ENCODE results near the gene PARVG. TPM values are rescaled to one million over a fixed set of nuclear protein-coding genes. Genes with fewer than 3 reads are reported as not detected.

The PARVG gene
- total RNA-seq, 2 donors from 2014 or later, result 0.11 to 0.44 TPM

GRCh38 chr22:44146088-44146861, 34.5 kb upstream of the PARVG start:
- H3K27ac ChIP-seq (ENCODE audit: low read depth, low read length), result no peak overlapping the region
- H3K36me3 ChIP-seq (ENCODE audit: control insufficient read depth, insufficient read depth, low read length), result no peaks in the 10 kb centered on the region
- no peak overlapping the region for H3K9ac ChIP-seq (ENCODE audit: extremely low read depth, low read length, poor library complexity, severe bottlenecking)
- H3K4me3 ChIP-seq (ENCODE audit: low read length), result no peak overlapping the region
- TF ChIP-seq CTCF (conservative IDR thresholded peaks at IDR 0.05), result no peak
- H3K4me1 ChIP-seq (ENCODE audit: control insufficient read depth, insufficient read depth, low read length), result peaks cover 6% of the 10 kb centered on the region
- Mint-ChIP-seq H3K36me3 (ENCODE audit: low read depth) (peaks cover 2% of the 10 kb centered on the region), H3K9me3 (no peaks in the 10 kb centered on the region), H3K27ac (peak overlapping the region; percentile 87), H3K4me1 (peaks cover 35% of the 10 kb centered on the region), H3K4me3 (no peak overlapping the region), H3K27me3 (ENCODE audit: insufficient read depth) (no peaks in the 10 kb centered on the region)
- no peaks in the 10 kb centered on the region for H3K9me3 ChIP-seq (ENCODE audit: control insufficient read depth, low read length)
- 82 to 86% methylated on average over 28 to 33 of the region's 33 CpGs for whole genome bisulfite sequencing, 2 experiments (ENCODE audit: insufficient coverage in 1 of 2, insufficient read length in 1 of 2)
- no peaks in the 10 kb centered on the region for H3K27me3 ChIP-seq (ENCODE audit: control insufficient read depth, insufficient read depth, low read length, poor library complexity, severe bottlenecking)
- peak; percentile 84 for DNase-seq

- WGBS, 2 experiments (ENCODE audit: insufficient coverage in 1 of 2, insufficient read length in 1 of 2), result 49 to 56% methylated on average over 10 to 12 of the region's 12 CpGs
- H3K36me3 Mint-ChIP-seq (ENCODE audit: low read depth), result peaks cover 3% of the 10 kb centered on the region
- H3K4me1 ChIP-seq (ENCODE audit: control insufficient read depth, insufficient read depth, low read length), result peaks cover 6% of the 10 kb centered on the region
These were observed 33.6 kb upstream of the PARVG start for GRCh38 chr22:44147008-44147645.

More at GRCh38 chr22:44147008-44147645, 33.6 kb upstream of the PARVG start:
- H3K9me3 Mint-ChIP-seq, result no peaks in the 10 kb centered on the region
- H3K27me3 Mint-ChIP-seq (ENCODE audit: insufficient read depth), result no peaks in the 10 kb centered on the region
- no peak overlapping the region for H3K4me3 Mint-ChIP-seq
- H3K4me1 Mint-ChIP-seq, result peaks cover 35% of the 10 kb centered on the region
- H3K36me3 ChIP-seq (ENCODE audit: control insufficient read depth, insufficient read depth, low read length), result no peaks in the 10 kb centered on the region
- no peak overlapping the region for H3K27ac ChIP-seq (ENCODE audit: low read depth, low read length)
- H3K9ac ChIP-seq (ENCODE audit: extremely low read depth, low read length, poor library complexity, severe bottlenecking), result no peak overlapping the region
- TF ChIP-seq CTCF (conservative IDR thresholded peaks at IDR 0.05), result no peak
- no peak overlapping the region for H3K4me3 ChIP-seq (ENCODE audit: low read length)
- peak overlapping the region; percentile 85 for H3K27ac Mint-ChIP-seq
- no peak for DNase-seq
- H3K27me3 ChIP-seq (ENCODE audit: control insufficient read depth, insufficient read depth, low read length, poor library complexity, severe bottlenecking), result no peaks in the 10 kb centered on the region
- H3K9me3 ChIP-seq (ENCODE audit: control insufficient read depth, low read length), result no peaks in the 10 kb centered on the region

Data from endodermal cell (in vitro differentiated cells).